Cardiac septum (tissue), 1 donor: ENCODE results near the gene DNMT3A. TPM values are rescaled to one million over a fixed set of nuclear protein-coding genes. Genes with fewer than 3 reads are reported as not detected.

ENCODE experiments used
- DNase-seq: peaks from one replicate; pipeline ENCODE4 v3.0.0-alpha.2; 2020; ENCODE audit warnings: low spot score
- intact Hi-C: fragments of 100-400 bp; cut with DNase I; formaldehyde crosslinking; loops from one replicate; pipeline ENCODE4 v1.14.0; 2022
- total RNA-seq: library from RNA; stranded (reverse); fragmentation: NEBNext Ultra II Directional; extraction: Animal tissue kit (Norgen Biotek cat#: 25700); gene quantifications from one replicate; pipeline ENCODE4 v1.2.1, GENCODE V29; 2021
- donor health status: DM: no; HTN: no; CAD: no.

Gene DNMT3A
- total RNA-seq, 1 donor from 2014 or later = 24.9 TPM

DNA sequence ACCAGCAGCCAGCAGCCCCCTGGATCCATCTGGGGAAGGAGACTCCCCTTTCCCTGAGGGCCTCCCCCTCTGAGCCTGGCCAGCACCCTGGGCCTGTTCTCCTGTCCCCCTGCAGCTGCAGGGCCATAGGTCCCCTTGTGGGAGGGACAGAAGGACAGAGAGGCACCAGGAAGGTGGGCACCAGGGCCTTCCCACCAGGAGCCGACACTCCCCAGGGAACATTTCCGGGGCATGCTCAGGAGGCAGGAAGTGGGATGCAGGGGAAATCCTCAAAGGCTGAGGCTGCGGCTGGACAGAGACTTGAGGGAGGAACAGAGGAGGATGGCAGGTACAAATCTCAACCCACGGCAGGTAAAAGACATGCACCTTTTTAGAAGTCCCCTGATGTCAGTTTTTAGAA is 14.4 kb upstream of the DNMT3A start:
- DNase-seq = no peak
- intact Hi-C loops = no loop called here

DNA sequence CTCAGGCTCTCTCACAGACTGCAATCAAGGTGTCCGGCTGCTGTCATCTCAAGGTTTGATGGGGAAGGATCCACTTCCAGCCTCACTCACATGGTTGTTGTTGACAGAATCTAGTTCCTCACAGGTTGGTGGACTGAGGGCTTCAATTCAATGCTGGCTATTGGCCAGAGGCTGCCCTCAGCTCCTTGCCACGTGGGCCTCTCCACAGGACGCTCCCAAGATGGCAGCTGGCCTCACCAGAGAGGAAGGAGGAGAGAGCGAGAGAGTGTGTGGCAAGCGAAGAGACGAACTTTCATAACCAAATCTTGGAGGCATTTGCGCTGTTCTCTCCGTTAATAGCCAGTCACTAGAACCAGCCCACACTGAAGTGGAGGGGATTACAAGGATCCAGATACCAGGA is 13.5 kb upstream of the DNMT3A start:
- no peak for DNase-seq
- intact Hi-C loops = no loop called here

DNA sequence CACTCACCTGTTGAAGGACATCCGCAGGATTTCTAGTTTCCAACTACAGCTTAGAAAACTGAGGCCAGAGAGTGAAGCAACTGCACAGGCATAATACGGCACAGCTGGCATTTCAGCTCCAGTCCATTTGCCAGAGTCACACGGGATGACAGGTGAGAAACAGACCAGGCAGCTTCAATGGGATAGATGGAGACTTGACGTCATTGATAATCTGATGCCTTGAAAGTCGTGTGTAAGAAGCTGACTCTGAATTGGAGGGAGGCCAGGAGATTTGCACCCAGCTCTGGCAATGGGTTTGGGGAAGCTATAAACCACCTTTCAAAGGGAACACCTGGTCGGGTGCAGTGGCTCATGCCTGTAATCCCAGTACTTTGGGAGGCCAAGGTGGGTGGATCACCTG is 12.4 kb upstream of the DNMT3A start:
- DNase-seq = no peak
- intact Hi-C loops = no loop called here

DNA sequence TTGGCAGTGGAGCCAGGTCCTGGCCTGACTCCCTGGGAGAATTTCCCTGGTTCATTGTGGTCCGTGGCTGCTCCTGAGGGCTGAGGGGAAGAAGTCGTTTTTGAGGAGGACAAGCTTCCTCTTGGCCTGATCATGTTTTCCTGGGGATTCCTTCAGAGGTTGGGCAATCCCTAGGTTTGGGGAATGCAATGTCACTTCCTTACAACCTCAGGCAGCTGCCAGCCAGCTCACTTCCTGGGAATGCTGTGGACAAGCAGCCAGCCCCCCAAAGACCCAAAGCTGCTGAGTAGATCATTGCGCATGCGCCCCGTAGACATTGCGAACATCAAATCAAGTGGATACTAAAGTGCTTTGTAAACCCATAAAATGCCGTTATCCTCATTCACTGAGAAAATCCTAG is 7.7 kb upstream of the DNMT3A start:
- no peak for DNase-seq
- intact Hi-C loops = no loop called here

DNA sequence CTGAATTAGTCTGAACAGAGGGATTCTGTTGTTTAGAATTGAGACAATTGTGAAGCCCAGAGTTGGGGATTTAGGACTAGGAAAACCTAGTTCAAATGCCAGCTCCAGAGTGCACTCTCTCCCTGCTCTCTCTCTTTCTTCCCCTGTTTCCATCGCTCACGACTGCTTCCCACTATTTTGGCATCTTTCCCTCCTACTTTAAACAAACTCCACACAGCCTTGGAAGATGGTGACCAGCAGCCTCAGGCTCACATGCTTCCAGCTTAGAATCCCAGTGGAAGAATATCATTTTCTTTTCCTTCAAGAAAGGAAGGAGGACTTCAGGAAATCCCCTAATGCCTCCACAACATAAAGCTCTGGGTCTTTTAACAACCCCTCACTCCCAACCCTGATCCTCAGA is 6.1 kb upstream of the DNMT3A start:
- no peak for DNase-seq
- intact Hi-C loops = no loop called here

DNA sequence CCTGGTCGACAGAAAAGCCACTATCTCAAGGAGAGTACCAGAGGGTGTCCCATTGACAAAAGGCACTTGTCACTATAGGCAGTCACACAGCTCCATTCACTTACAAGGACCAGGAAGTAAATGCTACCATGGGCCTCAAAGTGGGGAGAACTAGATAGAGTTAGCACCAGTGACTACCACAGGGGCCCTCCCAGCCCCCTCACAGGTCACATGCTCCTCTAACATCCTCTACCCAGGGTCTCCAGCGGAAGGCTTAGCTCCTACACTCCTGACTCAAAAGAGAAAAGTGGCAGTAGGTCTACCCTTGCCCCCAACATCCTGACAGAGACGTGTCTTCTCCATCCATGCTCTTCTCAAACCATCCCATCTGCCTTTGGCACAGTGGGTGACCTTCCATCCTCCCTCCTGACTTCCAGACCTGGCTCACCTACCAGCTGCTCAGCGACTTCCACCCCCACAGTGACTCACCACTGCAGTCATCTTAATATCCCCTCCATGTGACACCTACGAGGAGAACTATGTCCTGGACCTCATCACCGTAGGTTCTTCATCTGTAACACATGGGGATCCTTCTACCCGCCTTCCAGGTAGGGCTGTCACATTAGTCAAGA is 5.6 kb upstream of the DNMT3A start:
- intact Hi-C loops = no loop called here

DNA sequence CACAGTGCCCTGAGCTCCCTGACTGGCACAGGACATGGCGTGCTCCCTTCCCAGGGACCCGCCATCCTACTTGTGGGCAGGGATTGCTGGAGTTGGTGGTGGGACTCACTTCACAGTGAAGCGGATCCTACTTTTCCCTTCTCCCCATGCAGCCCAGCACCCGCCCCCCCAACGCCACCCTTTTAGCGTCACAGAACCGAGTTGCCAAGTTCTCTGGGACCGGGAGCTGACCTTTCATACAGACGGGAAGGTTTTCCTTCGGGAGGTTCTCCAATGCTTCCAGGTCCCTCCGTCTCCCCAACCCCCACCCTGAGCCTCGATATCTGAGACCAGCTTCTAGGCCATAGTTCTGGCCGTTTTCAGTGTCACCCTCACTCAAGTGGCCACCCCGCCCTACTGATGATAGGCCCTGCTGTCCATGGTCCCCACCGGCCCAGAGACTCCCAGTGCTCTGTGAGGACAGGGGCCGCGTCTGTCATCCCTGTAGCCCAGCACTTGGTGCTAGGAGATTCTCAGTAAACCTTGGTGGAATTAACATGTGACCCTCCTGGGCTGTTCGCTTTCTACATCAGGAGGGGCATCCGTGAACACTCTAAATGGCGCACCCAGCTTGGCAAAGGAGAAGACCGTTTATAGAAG is 1.6 kb upstream of the DNMT3A start:
- intact Hi-C loops = loop anchor here (2.0 to 5.0 kb wide), 2 partner anchors 33 to 179 kb away; no protein-coding TSS in a partner anchor
- DNase-seq = no peak

More for the DNA sequence above, 5.6 kb upstream of the DNMT3A start:
- DNase-seq = no peak

DNA sequence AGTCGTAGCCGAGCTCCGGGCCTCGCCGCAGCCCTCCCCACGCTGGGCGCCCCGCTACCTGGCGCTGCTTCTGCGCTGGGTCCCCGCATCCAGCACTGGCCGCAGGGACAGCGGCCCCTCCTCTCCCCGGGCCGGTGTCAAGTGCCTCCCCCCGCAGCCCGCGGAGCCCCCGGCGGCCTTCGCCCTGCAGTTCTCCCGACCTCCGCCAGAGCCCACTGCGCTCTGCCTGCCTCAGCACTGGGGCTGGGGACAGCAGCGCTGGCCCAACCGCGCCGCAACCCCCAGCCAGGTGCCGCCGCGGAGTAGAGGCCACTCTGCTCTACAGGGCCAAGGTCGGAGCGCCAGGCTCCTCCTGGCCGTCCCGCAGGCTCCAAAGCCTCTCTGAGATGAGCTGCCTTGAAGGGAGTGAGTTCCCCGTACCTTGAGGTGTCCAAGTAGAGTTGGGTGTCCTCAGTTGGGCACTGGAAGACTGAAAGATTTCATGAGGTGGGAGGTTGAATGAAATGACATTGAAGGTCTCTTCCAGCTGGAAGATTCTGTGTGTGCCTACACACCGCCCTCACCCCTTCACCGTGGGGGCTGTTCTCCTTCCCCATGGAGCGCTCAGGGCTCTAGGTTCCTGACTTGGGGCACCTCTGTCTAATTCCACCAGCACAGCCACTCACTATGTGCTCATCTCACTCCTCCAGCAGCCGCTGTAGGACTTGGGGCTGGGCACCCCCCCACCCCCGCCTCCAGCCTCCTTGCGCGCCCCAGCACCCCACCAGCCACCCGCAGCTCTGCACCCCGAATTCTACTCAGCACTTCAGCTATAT is 854 bp upstream of the DNMT3A start:
- intact Hi-C loops = loop anchor here (2.0 to 5.0 kb wide), 2 partner anchors 34 to 180 kb away; no protein-coding TSS in a partner anchor

DNA sequence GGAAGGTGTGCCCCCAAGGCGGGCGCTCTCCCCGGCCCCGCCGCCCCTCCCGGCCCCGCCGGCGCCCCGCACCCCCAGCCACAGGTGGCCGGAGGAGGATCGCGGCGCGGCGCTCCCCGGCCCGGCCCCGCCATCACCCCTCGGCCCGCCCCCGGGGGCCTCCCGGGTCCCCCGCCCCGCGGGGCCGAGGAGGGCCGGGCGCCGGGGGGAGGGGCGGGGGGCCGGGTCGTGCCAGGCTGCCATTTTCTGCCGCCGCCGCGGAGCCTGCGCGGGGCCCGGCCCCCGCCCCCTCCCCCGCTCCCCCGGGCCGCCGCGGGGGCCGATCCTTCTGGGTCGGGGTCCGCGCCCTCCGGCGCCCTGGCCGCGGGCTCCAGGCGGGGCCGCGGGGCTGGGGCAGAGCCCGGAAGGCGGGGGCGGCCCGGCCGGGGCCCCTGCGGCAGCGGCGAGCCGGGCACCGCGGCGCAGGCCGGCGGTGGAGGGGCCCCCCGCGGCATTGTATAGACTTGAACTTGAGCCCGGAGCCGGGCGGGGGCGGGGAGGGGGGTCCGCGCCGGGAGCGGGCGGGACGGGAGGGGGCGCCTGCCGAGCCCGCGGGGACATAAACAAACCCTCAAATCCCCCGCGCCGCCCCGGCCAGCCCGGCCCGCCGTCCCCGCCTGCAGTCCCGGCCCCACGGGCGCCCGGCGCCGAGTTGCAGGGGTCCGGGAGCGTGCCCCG is 556 bp downstream of the DNMT3A start:
- intact Hi-C loops = loop anchor here (5.0 kb wide), 1 partner anchor 181 kb away; no protein-coding TSS in a partner anchor
- DNase-seq = no peak

More for the DNA sequence above, 854 bp upstream of the DNMT3A start:
- peak; percentile 93 for DNase-seq

DNA sequence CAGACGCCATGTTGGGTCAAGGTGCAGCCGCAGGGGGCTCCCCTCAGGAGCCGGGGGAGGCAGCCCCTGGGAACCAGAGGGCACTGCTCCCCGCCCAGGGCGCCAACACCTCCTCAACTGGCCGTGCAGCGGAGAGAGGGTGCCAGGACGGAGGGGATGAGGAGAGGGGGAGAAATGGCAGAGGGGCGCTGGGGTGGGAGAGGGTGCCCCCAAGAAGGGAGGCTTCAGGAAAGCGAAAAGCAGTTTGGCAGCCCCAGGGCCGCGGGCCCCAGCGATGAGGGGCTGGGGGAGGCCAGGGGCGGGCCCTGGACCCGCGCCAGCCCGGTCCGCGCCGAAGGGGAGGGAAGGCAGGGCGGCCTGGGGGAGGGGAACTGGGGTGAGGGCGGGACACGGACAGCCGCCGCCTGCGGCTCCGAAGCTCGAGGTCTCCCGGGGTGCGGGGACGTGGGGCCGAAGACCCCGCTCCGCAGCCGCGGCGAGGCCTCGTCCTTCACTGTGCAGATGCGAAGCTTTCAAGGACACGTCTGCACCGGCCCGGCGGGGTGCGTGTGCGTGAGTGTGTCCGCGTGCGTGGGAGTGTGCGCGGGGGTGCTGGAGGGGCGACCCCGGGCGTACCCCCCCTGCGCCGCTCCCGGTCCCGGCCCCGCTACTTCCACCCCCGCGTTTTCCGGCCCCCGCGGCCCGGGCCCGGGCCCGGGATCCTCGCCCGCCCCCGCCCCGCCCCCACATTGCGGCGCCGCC is 1.4 kb downstream of the DNMT3A start:
- intact Hi-C loops = loop anchor here (5.0 kb wide), 1 partner anchor 182 kb away; no protein-coding TSS in a partner anchor
- DNase-seq = no peak

DNA sequence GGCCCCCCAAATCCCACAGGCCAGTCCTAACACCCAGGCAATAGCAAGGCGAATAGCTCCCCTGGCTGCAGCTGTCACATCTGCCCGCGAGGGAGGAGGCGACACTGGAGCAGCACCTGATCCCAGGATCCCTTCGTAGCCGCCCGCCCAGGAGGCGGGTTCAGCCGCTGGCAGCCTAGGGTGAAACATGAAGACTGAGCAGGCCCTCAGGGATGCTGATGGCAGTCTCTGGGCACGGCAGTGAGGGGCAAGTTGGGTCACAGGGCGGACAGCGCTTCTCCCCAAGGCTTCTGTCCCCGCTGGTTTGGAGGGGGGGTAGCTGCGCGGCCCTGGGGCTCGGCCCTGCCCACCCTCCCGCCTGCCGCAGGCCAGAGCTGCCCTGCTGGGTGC is 1.9 kb downstream of the DNMT3A start:
- no peak for DNase-seq
- intact Hi-C loops = loop anchor here (2.0 to 5.0 kb wide), 4 partner anchors 25 to 183 kb away; no protein-coding TSS in a partner anchor

DNA sequence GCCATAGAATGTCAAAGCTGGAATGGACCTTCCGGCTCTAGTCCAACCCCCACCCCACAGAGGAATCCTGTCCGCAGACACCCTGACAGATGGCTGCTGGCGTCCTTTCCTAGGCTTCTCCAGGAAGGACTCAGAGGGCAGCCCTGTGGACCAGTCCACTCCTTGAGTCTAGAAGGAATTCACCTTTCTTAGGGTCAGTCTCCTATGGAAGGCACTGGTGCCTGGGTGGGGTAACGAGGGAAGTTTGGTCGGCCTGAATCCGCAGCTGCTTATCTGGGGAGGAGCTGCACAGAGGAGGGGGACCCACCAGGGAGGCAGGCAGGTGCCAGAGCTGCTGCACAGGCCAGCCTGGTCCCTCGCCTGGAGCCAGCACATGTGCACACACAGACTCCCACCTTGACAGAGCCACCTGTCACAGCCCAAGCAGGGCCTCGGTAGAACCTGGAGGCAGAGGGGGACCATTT is 2.5 kb downstream of the DNMT3A start:
- intact Hi-C loops = loop anchor here (2.0 to 5.0 kb wide), 3 partner anchors 24 to 62 kb away; no protein-coding TSS in a partner anchor
- no peak for DNase-seq

DNA sequence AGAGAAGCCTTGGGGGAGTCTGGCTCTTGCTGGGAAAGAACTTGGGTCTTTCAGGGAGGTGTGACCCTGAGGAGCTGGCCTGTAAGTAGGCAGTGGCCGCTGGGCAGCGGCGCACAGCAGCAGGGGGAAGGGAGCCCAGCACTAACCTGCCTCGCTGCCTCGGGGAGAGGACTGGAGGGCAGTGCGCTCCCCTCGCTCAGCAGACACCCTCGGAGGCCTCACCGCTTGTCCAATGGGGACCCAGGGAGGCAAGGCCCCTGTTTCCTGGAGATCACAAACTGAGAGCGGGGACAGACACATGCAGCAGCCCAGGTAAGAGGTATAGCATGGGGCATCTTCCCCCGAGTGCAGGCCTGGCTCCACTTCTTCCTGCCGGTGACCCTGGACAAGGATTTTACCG is 3.3 kb downstream of the DNMT3A start:
- no peak for DNase-seq
- intact Hi-C loops = loop anchor here (2.0 to 5.0 kb wide), 3 partner anchors 24 to 61 kb away; no protein-coding TSS in a partner anchor

DNA sequence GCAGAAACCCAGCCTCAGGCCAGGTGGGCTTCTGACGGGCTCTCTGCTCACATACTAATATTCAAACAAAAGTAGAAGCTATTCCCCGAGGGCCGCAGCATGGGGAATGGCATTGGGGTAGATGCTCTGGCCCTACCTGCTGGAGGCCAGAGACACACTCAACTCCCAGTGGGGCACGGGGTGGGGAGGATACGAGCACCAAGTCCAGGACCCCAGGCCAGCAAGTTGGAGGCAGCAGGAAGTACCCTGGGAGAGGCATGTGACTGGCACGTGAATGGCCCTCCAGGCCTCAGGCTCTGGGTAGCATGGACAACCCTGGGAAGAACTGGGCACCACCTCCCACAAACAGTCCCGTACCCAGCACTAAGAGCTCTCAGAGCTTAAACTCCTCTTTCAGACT is 3.8 kb downstream of the DNMT3A start:
- no peak for DNase-seq
- intact Hi-C loops = loop anchor here (2.0 to 5.0 kb wide), 3 partner anchors 23 to 61 kb away; no protein-coding TSS in a partner anchor

DNA sequence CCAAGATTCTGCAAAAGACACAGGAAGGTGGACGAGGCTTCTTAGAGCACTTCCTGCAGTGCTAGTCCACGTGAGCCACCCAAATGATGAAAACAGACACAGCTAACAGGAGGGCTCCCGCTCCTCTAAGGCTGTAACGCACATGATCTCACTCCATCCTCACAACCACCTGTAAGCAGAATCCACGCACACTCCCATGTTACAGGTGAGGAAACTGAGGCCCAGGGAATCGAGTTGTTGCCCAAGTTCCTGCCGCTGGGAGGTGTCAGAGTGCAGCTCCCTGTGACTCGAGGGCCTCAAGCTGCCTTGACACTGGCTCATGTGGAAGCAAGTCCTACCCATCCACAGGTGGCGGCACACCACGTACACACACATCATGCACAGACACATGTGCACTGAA is 4.4 kb downstream of the DNMT3A start:
- intact Hi-C loops = loop anchor here (5.0 kb wide), 2 partner anchors 35 to 60 kb away; no protein-coding TSS in a partner anchor

DNA sequence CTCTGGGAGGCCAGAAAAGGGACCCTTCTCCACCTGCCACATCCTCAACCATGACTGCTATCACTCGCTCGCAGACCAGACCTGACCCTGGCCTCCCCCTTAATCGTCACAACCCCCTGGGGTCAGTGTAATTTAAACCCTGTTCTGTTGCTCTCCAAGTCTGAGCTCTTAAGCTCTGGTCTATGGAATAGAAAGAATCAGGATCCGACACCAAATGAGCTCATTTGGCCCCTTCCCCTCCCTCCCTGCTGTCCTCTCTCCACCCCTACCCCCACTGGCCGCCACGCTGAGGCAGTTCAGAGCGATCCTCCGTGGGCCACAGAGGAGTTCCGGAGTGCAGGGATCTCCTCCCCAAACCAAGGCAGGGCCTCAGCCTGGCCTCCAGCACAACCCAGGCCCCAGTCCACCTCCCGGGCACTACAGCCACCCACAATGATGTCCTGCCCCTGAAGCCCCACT is 5.3 kb downstream of the DNMT3A start:
- DNase-seq = no peak
- intact Hi-C loops = loop anchor here (5.0 kb wide), 2 partner anchors 34 to 59 kb away; no protein-coding TSS in a partner anchor

More for the DNA sequence above, 4.4 kb downstream of the DNMT3A start:
- DNase-seq = no peak

DNA sequence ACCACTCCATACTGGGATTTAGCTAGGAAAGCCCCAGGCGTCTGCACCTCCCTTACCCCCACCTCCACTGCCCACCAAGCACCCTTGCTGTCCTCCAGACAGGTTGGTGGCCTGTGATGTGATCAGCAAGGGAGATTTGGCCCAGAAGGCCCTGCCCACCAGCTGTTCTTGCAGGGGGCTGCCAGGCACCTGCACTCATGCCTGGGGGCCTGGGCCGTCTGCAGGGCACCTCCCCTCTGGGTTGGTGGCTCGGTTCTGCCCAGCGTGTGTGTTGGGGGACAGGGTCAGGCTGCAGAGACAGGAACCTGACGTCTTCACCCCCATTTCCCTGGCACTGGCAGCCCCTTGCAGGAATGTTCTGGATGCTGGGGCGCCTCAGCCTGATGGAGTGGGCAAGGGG is 5.8 kb downstream of the DNMT3A start:
- no peak for DNase-seq
- intact Hi-C loops = loop anchor here (5.0 kb wide), 2 partner anchors 34 to 59 kb away; no protein-coding TSS in a partner anchor

DNA sequence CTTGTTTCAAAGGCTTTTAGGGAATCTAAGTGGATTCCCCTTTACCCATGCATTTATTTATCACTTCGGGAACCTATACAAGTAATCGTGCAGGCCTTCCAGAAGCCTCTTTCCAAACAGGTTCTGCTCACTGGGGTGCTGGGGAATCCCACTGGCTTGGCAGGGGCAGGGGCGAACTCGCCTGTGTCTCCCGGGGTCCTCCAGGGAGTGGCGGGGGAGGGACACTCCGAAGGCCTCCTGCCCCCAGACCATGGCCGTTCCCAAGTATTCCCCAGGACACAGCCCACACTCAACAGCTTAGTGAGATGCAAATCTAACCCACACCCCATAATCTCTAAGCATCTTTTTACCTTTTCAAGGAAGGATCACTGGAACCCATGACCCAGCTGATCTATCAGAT is 6.5 kb downstream of the DNMT3A start:
- no peak for DNase-seq
- intact Hi-C loops = loop anchor here (5.0 kb wide), 2 partner anchors 33 to 58 kb away; no protein-coding TSS in a partner anchor
